CD4-positive, alpha-beta T cell treated with Interleukin-15 for 4 hours (primary cell): ENCODE measurements around the gene C1QL1.

Source experiments
- DNase-seq: peaks from one replicate; pipeline ENCODE4 v3.0.0-alpha.2; 2020; ENCODE audit warnings: low spot score

Gene C1QL1

GRCh38 chr17:44930667-44931066, 37.4 kb downstream of the C1QL1 start:
- no peak for DNase-seq

GRCh38 chr17:44928950-44929720, 39.0 kb downstream of the C1QL1 start:
- DNase-seq = no peak

- no peak for DNase-seq
Measured at GRCh38 chr17:44928136-44928535, 40.0 kb downstream of the C1QL1 start.

GRCh38 chr17:44927696-44928095, 40.4 kb downstream of the C1QL1 start:
- DNase-seq = no peak

GRCh38 chr17:44926821-44927525, 41.1 kb downstream of the C1QL1 start:
- DNase-seq = no peak

- no peak for DNase-seq
Measured at GRCh38 chr17:44925731-44926697, 42.1 kb downstream of the C1QL1 start.

- no peak for DNase-seq
Measured at GRCh38 chr17:44924107-44924544, 44.0 kb downstream of the C1QL1 start.

- no peak for DNase-seq
Measured at GRCh38 chr17:44922746-44923470, 45.2 kb downstream of the C1QL1 start.

- no peak for DNase-seq
Measured at GRCh38 chr17:44922136-44922535, 46.0 kb downstream of the C1QL1 start.

GRCh38 chr17:44921122-44921882, 46.8 kb downstream of the C1QL1 start:
- no peak for DNase-seq

- no peak for DNase-seq
Measured at GRCh38 chr17:44920565-44920940, 47.5 kb downstream of the C1QL1 start.

- DNase-seq = peak; percentile 55
Measured at GRCh38 chr17:44919885-44920564, 48.1 kb downstream of the C1QL1 start.

- DNase-seq = no peak
Measured at GRCh38 chr17:44919411-44919810, 48.7 kb downstream of the C1QL1 start.

GRCh38 chr17:44918006-44918405, 50.1 kb downstream of the C1QL1 start:
- no peak for DNase-seq

- no peak for DNase-seq
Measured at GRCh38 chr17:44917456-44917855, 50.6 kb downstream of the C1QL1 start.

GRCh38 chr17:44916781-44917241, 51.3 kb downstream of the C1QL1 start:
- no peak for DNase-seq

- DNase-seq = no peak
Measured at GRCh38 chr17:44915862-44916780, 52.0 kb downstream of the C1QL1 start.

GRCh38 chr17:44915321-44915726, 52.8 kb downstream of the C1QL1 start, which contains the start of gene GFAP:
GFAP (minus strand) TSS chr17:44915500; CDS start chr17:44915486, 14 bp downstream.
- no peak for DNase-seq

- no peak for DNase-seq
Measured at GRCh38 chr17:44914698-44915271, 53.3 kb downstream of the C1QL1 start.
